Measurements from ENCODE around the gene PDLIM4.
A peak's percentile ranks its signal among the peaks of the same experiment; 100 is the strongest.

Gene PDLIM4, protein sequence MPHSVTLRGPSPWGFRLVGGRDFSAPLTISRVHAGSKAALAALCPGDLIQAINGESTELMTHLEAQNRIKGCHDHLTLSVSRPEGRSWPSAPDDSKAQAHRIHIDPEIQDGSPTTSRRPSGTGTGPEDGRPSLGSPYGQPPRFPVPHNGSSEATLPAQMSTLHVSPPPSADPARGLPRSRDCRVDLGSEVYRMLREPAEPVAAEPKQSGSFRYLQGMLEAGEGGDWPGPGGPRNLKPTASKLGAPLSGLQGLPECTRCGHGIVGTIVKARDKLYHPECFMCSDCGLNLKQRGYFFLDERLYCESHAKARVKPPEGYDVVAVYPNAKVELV

DNA sequence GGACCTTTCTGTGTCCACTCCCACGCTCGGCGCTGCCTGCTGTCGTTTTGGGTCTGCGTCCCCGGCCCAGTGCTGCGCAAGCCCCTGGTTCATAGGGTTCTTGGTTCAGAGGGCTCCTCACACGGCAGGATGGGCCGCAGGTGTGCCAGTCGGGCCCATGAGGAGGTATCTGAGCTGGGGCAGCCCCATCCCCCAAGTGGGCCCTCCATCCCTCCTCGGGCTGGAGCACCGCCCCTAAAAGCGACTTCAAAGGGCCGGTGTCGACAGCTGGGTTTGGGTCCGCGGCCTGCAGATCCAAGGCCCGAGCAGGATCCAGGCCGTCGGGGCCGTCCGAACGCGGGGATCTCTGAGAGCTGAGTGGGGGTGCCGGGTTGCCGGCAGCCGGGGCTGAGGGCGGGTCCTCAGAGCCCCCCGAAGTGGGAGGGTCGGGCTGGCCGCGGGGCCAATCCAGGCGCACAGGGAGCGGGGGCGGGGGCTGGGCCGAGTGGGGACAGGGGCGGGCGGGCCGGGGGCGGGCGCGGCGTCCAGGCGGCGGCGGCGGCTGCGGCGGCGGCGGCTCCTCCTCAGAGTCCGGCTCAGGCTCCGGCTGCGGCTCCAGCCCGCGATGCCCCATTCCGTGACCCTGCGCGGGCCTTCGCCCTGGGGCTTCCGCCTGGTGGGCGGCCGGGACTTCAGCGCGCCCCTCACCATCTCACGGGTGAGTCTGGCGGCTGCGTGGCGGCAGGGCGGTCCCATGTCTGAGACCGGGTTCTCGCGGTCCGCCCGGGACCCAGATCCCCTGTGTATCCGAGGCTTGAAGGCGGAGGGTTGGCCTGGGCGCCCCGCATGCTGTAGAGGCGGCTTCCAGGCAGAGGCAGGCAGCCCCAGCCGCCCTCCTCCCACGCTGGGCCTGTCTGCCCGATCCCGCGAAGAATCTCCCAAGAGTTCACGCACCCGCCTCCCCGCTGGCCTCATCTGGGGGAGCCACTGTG is at the start of gene PDLIM4:
Gene PDLIM4 (plus strand): TSS at position 566 of the 971 bp plus-strand sequence. CDS start 39 bp downstream, at position 605.
- Histone ChIP-seq H3K9ac (ENCODE audit: low read length) (peak within 1 kb of the TSS; percentile 81), H3K4me3 (ENCODE audit: low read length) (peak within 1 kb of the TSS; percentile 32), H3K36me3 (ENCODE audit: control insufficient read depth, insufficient read depth, low read length) (no peaks in the 10 kb centered on the region), H3K27me3 (ENCODE audit: control insufficient read depth, insufficient read depth, low read length) (peaks cover 17% of the 10 kb centered on the region), H3K9me3 (ENCODE audit: control insufficient read depth, low read length) (no peaks in the 10 kb centered on the region), H3K4me1 (ENCODE audit: control insufficient read depth, insufficient read depth, low read length) (peaks cover 59% of the 10 kb centered on the region)

DNA sequence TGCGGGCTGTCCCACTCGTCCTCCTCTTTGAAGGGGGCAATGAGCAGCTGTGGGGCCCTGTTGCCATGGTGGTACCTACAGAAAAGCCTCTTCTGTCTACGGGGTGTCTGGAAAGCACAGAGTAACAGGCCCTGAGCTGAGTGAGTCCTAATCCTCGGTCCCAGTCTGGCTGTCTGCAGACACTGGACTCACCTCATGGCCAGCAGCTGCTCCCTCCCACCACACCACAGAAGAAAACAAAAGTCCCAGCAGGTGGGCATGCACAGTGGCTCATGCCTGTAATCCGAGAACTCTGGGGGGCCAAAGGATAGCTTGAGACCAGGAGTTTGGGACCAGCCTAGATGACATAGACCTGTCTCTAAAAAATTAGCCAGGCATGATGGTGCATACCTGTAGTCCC is 49.7 kb upstream of the PDLIM4 start:
- H3K9me3 ChIP-seq (ENCODE audit: control insufficient read depth, low read length) = no peaks in the 10 kb centered on the region
- no peak overlapping the region for H3K4me3 ChIP-seq (ENCODE audit: low read length)
- no peaks in the 10 kb centered on the region for H3K27me3 ChIP-seq (ENCODE audit: control insufficient read depth, insufficient read depth, low read length)
- no peak overlapping the region for H3K9ac ChIP-seq (ENCODE audit: low read length)
- H3K36me3 ChIP-seq (ENCODE audit: control insufficient read depth, insufficient read depth, low read length) = peaks cover 14% of the 10 kb centered on the region
- no peaks in the 10 kb centered on the region for H3K4me1 ChIP-seq (ENCODE audit: control insufficient read depth, insufficient read depth, low read length)

DNA sequence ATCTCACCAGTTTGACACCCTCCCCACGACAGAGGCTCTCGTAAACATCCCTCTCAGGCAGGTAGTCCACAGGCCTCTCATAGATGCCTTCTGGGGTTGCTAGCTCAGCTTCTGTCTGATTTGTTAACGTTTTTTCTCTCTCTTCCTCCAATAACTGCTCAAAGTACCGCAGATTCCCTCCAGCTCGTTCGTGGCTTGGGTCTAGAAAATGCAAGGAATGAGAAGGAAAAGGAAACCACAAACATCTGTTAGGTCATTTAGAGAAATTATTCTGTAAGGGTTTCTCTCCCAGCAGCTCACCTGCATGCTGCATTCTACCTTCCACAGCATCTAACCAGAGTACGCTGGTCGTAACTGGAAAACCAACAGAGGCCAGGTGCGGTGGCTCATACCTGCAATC is 48.4 kb upstream of the PDLIM4 start:
- Histone ChIP-seq H3K36me3 (ENCODE audit: control insufficient read depth, insufficient read depth, low read length) (peaks cover 22% of the 10 kb centered on the region), H3K9me3 (ENCODE audit: control insufficient read depth, low read length) (no peaks in the 10 kb centered on the region), H3K4me1 (ENCODE audit: control insufficient read depth, insufficient read depth, low read length) (no peaks in the 10 kb centered on the region), H3K9ac (ENCODE audit: low read length) (no peak overlapping the region), H3K27me3 (ENCODE audit: control insufficient read depth, insufficient read depth, low read length) (no peaks in the 10 kb centered on the region), H3K4me3 (ENCODE audit: low read length) (no peak overlapping the region)

DNA sequence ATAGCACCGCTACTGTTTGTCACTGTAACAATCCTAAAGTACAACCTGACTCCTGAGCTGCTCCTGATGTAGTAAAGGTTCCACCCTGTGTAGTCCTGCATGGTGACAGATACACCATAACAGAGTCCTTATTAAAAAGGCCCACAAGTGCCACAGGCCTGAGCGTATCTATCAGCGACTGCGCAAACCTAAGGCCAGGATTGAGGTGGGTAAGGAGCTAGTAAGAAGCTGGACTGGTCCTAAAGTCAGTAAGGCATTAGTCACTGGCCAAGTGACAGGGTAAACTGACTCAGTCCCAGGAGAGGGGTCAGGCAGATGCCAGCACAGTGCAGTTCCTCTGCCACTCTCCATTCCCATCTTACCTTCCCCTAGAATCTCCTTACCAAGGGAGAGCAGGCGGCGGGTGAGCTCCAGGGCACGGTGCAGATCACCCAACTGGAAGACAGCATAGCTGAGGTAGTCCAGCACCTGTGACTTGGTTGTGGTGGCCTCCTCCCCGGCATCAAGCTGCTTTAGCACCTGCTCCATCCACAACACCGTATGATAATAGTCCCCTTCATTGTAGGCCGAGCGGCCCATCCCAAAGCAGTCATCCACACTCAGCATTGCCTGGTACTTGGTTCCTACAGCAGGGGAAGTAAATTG is 47.5 kb upstream of the PDLIM4 start:
- Histone ChIP-seq H3K9me3 (ENCODE audit: control insufficient read depth, low read length) (no peaks in the 10 kb centered on the region), H3K36me3 (ENCODE audit: control insufficient read depth, insufficient read depth, low read length) (peaks cover 19% of the 10 kb centered on the region), H3K27me3 (ENCODE audit: control insufficient read depth, insufficient read depth, low read length) (no peaks in the 10 kb centered on the region), H3K9ac (ENCODE audit: low read length) (no peak overlapping the region), H3K4me3 (ENCODE audit: low read length) (no peak overlapping the region), H3K4me1 (ENCODE audit: control insufficient read depth, insufficient read depth, low read length) (peaks cover 6% of the 10 kb centered on the region)

DNA sequence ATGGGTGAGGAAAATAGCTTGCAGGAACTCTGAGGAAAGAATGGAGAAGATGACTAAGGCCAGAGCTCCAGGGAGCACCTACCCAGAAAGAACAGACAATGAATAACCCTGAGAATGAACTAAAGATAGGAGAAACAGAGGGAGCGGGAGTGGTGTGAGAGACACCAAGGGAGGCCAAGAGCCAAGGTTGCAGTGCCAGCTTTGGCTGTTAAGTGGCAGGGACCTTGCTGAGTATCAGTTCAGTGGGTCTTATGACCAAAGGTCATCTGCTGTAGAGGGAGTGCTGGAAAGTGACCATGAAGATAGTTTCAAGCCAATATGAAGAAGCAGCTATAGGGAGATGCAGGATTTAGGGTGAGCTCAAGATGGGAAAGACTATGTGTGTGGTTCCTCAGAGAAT is 46.6 kb upstream of the PDLIM4 start:
- peaks cover 15% of the 10 kb centered on the region for H3K36me3 ChIP-seq (ENCODE audit: control insufficient read depth, insufficient read depth, low read length)

DNA sequence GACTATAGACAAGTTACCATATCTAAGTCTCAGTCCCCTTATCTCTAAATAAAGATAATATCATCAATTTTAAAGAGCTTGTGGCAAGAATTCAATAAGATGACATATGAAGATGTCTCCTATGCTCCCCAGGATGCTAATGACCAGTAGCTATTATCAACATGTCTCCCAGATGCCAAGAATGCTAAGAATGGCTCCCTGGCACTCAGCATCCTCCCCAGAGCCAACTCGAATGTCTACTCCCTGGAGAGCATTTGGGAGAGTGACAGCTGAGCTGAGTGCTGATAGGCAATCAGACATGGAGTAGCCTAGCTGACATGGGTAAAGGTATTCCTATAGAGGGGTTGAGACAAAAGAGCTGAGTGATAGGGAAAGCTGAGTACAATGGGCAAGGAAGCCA is 45.7 kb upstream of the PDLIM4 start:
- Histone ChIP-seq H3K27me3 (ENCODE audit: control insufficient read depth, insufficient read depth, low read length) (no peaks in the 10 kb centered on the region), H3K9ac (ENCODE audit: low read length) (no peak overlapping the region), H3K4me1 (ENCODE audit: control insufficient read depth, insufficient read depth, low read length) (peaks cover 12% of the 10 kb centered on the region), H3K9me3 (ENCODE audit: control insufficient read depth, low read length) (no peaks in the 10 kb centered on the region), H3K36me3 (ENCODE audit: control insufficient read depth, insufficient read depth, low read length) (peaks cover 15% of the 10 kb centered on the region), H3K4me3 (ENCODE audit: low read length) (no peak overlapping the region)

More for the DNA sequence above, 46.6 kb upstream of the PDLIM4 start:
- Histone ChIP-seq H3K9me3 (ENCODE audit: control insufficient read depth, low read length) (no peaks in the 10 kb centered on the region), H3K27me3 (ENCODE audit: control insufficient read depth, insufficient read depth, low read length) (no peaks in the 10 kb centered on the region), H3K4me3 (ENCODE audit: low read length) (no peak overlapping the region), H3K4me1 (ENCODE audit: control insufficient read depth, insufficient read depth, low read length) (peaks cover 12% of the 10 kb centered on the region), H3K9ac (ENCODE audit: low read length) (no peak overlapping the region)

DNA sequence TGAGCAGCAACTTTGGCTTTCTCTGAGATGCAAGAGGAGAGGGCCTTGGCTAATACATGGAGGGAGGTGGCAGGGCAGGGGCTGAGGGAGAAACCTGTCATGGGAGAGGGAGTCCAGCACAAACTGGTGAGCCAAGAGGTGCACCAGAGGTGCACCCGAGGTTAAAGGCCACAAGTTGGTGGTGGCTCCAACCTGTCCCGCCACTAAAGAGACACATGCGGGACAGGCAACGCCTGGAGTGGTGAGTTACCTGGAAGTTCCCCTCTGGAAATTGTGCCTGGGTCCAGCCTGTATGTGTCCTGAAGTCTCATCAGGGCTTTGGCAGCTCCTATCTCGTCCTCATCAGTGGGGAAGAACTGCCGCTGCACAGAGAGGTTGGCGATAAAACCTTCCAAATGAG is 43.8 kb upstream of the PDLIM4 start:
- Histone ChIP-seq H3K9ac (ENCODE audit: low read length) (no peak overlapping the region), H3K27me3 (ENCODE audit: control insufficient read depth, insufficient read depth, low read length) (no peaks in the 10 kb centered on the region), H3K9me3 (ENCODE audit: control insufficient read depth, low read length) (no peaks in the 10 kb centered on the region), H3K4me3 (ENCODE audit: low read length) (no peak overlapping the region), H3K4me1 (ENCODE audit: control insufficient read depth, insufficient read depth, low read length) (peaks cover 12% of the 10 kb centered on the region), H3K36me3 (ENCODE audit: control insufficient read depth, insufficient read depth, low read length) (peaks cover 15% of the 10 kb centered on the region)

DNA sequence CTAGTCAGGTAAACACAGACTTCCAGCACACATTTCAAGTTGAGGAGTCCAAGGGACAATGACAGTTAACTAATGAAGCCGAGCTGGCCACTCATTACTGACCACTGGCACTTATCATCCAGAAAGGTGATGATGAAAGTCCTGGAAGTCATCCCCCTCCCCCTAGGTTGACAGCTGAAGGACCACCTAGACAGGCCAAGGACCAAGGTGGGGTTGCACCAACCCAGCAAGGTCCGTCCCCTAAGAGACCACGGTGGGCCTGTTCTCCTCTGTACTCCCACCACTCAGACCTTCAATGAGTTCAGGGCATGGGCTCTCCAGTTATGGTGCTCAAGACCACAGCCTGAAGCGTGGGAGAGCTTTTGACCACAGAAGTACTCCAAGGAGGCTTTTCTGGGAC is 43.0 kb upstream of the PDLIM4 start:
- H3K4me1 ChIP-seq (ENCODE audit: control insufficient read depth, insufficient read depth, low read length) = peaks cover 12% of the 10 kb centered on the region
- peaks cover 15% of the 10 kb centered on the region for H3K36me3 ChIP-seq (ENCODE audit: control insufficient read depth, insufficient read depth, low read length)
- H3K9ac ChIP-seq (ENCODE audit: low read length) = peak overlapping the region; percentile 36
- H3K27me3 ChIP-seq (ENCODE audit: control insufficient read depth, insufficient read depth, low read length) = no peaks in the 10 kb centered on the region
- H3K4me3 ChIP-seq (ENCODE audit: low read length) = no peak overlapping the region
- H3K9me3 ChIP-seq (ENCODE audit: control insufficient read depth, low read length) = no peaks in the 10 kb centered on the region

DNA sequence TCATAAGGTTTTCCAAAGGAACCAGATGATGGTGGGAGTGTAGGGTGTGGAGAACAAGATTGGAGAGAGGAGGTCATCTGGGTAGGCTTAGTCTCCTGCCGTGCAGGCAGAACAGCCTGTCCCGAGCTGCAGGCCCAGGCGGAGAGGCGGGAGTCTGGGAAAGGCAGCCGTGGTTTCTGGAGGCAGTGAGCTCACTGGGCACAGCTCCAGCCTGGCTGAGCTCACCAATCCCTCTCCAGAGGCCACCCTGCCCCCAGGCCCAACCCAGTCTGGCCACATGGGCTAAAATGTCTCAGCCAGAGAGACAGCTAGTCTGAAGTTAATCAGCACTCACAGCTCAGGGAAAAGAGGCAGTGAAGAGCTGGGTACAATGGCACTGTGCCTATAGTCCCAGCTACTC is 42.2 kb upstream of the PDLIM4 start:
- peaks cover 12% of the 10 kb centered on the region for H3K4me1 ChIP-seq (ENCODE audit: control insufficient read depth, insufficient read depth, low read length)
- peaks cover 15% of the 10 kb centered on the region for H3K36me3 ChIP-seq (ENCODE audit: control insufficient read depth, insufficient read depth, low read length)
- H3K9ac ChIP-seq (ENCODE audit: low read length) = peak overlapping the region; percentile 36
- H3K27me3 ChIP-seq (ENCODE audit: control insufficient read depth, insufficient read depth, low read length) = no peaks in the 10 kb centered on the region
- no peak overlapping the region for H3K4me3 ChIP-seq (ENCODE audit: low read length)
- H3K9me3 ChIP-seq (ENCODE audit: control insufficient read depth, low read length) = no peaks in the 10 kb centered on the region

DNA sequence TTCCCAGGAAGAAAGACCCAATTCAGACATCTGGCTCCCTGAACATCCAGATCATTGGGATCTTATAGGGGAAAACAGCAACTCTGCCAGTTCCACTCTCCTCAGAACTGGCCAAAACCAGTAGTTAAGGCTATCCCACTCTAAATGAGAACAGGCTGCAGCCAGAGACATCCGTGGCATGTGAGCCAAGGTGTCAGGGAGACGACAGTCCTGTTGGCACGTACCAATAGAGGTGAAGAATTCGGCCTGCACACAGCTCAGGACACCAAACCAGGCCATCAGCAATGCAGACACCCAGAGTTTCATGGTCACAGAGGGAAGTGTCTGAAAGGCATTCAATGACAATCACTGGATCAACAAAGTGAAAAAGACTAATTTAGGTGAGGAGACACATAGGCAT is 39.2 kb upstream of the PDLIM4 start:
- Histone ChIP-seq H3K4me3 (ENCODE audit: low read length) (no peak overlapping the region), H3K4me1 (ENCODE audit: control insufficient read depth, insufficient read depth, low read length) (peaks cover 12% of the 10 kb centered on the region), H3K9me3 (ENCODE audit: control insufficient read depth, low read length) (no peaks in the 10 kb centered on the region), H3K36me3 (ENCODE audit: control insufficient read depth, insufficient read depth, low read length) (peaks cover 6% of the 10 kb centered on the region), H3K9ac (ENCODE audit: low read length) (no peak overlapping the region), H3K27me3 (ENCODE audit: control insufficient read depth, insufficient read depth, low read length) (no peaks in the 10 kb centered on the region)

DNA sequence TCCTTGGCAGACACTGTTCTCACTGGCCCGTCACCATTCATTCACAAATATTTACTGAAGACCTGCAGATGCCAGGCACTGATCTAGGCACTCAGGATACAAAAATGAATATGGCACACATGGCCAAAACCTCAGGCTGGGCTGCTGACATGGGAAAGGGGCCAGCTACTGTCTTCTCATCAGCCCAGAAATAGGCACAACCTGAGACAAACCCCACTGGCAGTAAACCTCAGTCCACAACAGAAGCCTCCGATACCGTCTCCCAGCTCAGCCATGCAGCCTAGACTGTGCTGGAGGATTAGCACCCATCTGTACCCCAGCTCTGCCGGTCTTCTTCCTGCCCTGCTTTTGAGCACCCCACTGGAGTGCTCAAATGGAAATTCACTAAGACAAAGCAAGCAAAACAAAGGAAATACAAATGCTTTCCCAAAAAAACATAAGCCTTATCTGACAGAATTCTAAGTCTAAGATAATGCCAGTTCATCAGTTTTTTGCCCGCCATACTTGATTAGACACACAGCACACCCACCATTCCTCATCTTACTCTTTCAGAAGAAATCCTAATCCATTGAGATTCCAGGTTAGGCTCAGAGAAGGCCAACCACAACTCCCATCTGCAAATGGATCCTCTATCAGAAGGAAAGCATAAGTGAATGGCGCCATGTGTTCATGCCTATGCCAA is 38.1 kb upstream of the PDLIM4 start:
- H3K27me3 ChIP-seq (ENCODE audit: control insufficient read depth, insufficient read depth, low read length) = no peaks in the 10 kb centered on the region
- peaks cover 22% of the 10 kb centered on the region for H3K4me1 ChIP-seq (ENCODE audit: control insufficient read depth, insufficient read depth, low read length)
- H3K4me3 ChIP-seq (ENCODE audit: low read length) = no peak overlapping the region
- H3K9ac ChIP-seq (ENCODE audit: low read length) = no peak overlapping the region
- H3K36me3 ChIP-seq (ENCODE audit: control insufficient read depth, insufficient read depth, low read length) = no peaks in the 10 kb centered on the region
- H3K9me3 ChIP-seq (ENCODE audit: control insufficient read depth, low read length) = no peaks in the 10 kb centered on the region

Measured in mucosa of stomach (tissue), 1 donor.